IMR-90 (cell line): ENCODE results near the gene SPATA12. TPM values are rescaled to one million over a fixed set of nuclear protein-coding genes. Genes with fewer than 3 reads are reported as not detected.

Experiments used
- ATAC-seq: fragments of 200-7000 bp; cut with Tn5 transposase; 2 replicates; pipeline ENCODE4 v1.9.1; 2020; ENCODE audit warnings: low read depth, mild to moderate bottlenecking, moderate library complexity
- BruUV-seq: library from RNA; stranded (reverse); fragments of 400-500 nt; replicated peaks from 2 replicates; lab custom pipeline; 2021; lab: Mats Ljungman, UMichigan
- CTCF ChIA-PET: fragments of 300-600 bp; formaldehyde crosslinking; extraction: SDS; loops from one replicate; lab custom pipeline; 2021; ENCODE audit warnings: antibody characterized with exemption; lab: Yijun Ruan, JAX
- POLR2A ChIA-PET: fragments of 300-600 bp; sonication (Branson Sonifier 250); formaldehyde crosslinking; loops from one replicate; lab custom pipeline; 2022; ENCODE audit warnings: antibody characterized with exemption; ENCODE audit not compliant: unreplicated experiment; lab: Charles Lee
- DNase-seq: peaks from one replicate; pipeline ENCODE4 v3.0.0; 2013
- H2AFZ ChIP-seq: replicated peaks from 2 replicates; pipeline ENCODE3; 2013; ENCODE audit warnings: low read length, mild to moderate bottlenecking; ENCODE audit not compliant: poor library complexity
- H2AK5ac ChIP-seq: 2 replicates; pipeline ENCODE4 v1.6.1; 2013; ENCODE audit warnings: low read depth, low read length, inconsistent platforms
- H2AK9ac ChIP-seq: replicated peaks from 2 replicates; pipeline ENCODE3; 2013; ENCODE audit warnings: mild to moderate bottlenecking, low read depth, low read length, moderate library complexity; ENCODE audit not compliant: poor library complexity
- H2BK120ac ChIP-seq: 2 replicates; pipeline ENCODE4 v1.6.1; 2013; ENCODE audit warnings: low read depth, low read length, inconsistent platforms
- H2BK15ac ChIP-seq: 3 replicates; pipeline ENCODE4 v1.6.1; 2013; ENCODE audit warnings: low read depth, low read length, inconsistent platforms
- H2BK20ac ChIP-seq: 2 replicates; pipeline ENCODE4 v1.6.1; 2013; ENCODE audit warnings: low read depth, mild to moderate bottlenecking, inconsistent platforms, low read length, moderate library complexity
- H2BK5ac ChIP-seq: 2 replicates; pipeline ENCODE4 v1.6.1; 2013; ENCODE audit warnings: mild to moderate bottlenecking, low read depth, low read length, inconsistent platforms; ENCODE audit not compliant: poor library complexity, severe bottlenecking
- H3K14ac ChIP-seq: replicated peaks from 2 replicates; pipeline ENCODE4 v1.6.1; 2013; ENCODE audit warnings: low read depth, low read length, inconsistent platforms
- H3K18ac ChIP-seq: 2 replicates; pipeline ENCODE4 v1.6.1; 2013; ENCODE audit warnings: low read depth, low read length, control low read depth
- H3K23ac ChIP-seq: 2 replicates; pipeline ENCODE4 v1.6.1; 2013; ENCODE audit warnings: low read depth, low read length, inconsistent platforms
- H3K27ac ChIP-seq: 2 replicates; pipeline ENCODE4 v1.5.1; 2013; ENCODE audit warnings: mild to moderate bottlenecking, control low read depth, low read length; ENCODE audit not compliant: insufficient read depth
- H3K27me3 ChIP-seq: 2 replicates; pipeline ENCODE4 v1.6.1; 2013; ENCODE audit warnings: low read length; ENCODE audit not compliant: control insufficient read depth, insufficient read depth
- H3K36me3 ChIP-seq: 2 replicates; pipeline ENCODE4 v1.6.1; 2013; ENCODE audit warnings: low read length, mixed read lengths; ENCODE audit not compliant: control insufficient read depth, insufficient read depth
- H3K4ac ChIP-seq: 2 replicates; pipeline ENCODE4 v1.6.1; 2013; ENCODE audit warnings: low read depth, low read length, inconsistent platforms
- H3K4me1 ChIP-seq: 2 replicates; pipeline ENCODE4 v1.6.1; 2013; ENCODE audit warnings: low read length, mixed read lengths; ENCODE audit not compliant: control insufficient read depth, insufficient read depth
- H3K4me2 ChIP-seq: 2 replicates; pipeline ENCODE4 v1.6.1; 2013; ENCODE audit warnings: low read depth, mild to moderate bottlenecking, control low read depth, low read length, moderate library complexity
- H3K4me3 ChIP-seq: 2 replicates; pipeline ENCODE4 v1.5.1; 2013; ENCODE audit warnings: low read depth, mild to moderate bottlenecking, control low read depth, low read length, moderate library complexity; ENCODE audit not compliant: insufficient read depth
- H3K56ac ChIP-seq: 2 replicates; pipeline ENCODE4 v1.6.1; 2013; ENCODE audit warnings: low read length, inconsistent platforms; ENCODE audit not compliant: insufficient read depth; ENCODE audit errors: extremely low read depth
- H3K79me1 ChIP-seq, 2 experiments: 2 replicates each; pipeline ENCODE4 v1.6.1; 2013; ENCODE audit warnings: low read length in 2 of 2, inconsistent platforms in 1 of 2, low read depth in 1 of 2
- H3K9ac ChIP-seq: 2 replicates; pipeline ENCODE4 v1.6.1; 2013; ENCODE audit warnings: low read depth, low read length, control low read depth
- H3K9me1 ChIP-seq: 2 replicates; pipeline ENCODE4 v1.6.1; 2013; ENCODE audit warnings: low read length, inconsistent platforms; ENCODE audit not compliant: insufficient read depth
- H3K9me3 ChIP-seq: 2 replicates; pipeline ENCODE4 v1.6.1; 2013; ENCODE audit warnings: low read length; ENCODE audit not compliant: control insufficient read depth, insufficient read depth
- H4K20me1 ChIP-seq: 2 replicates; pipeline ENCODE4 v1.6.1; 2013; ENCODE audit warnings: low read length, inconsistent platforms; ENCODE audit not compliant: insufficient read depth
- H4K5ac ChIP-seq: 2 replicates; pipeline ENCODE4 v1.6.1; 2013; ENCODE audit warnings: mild to moderate bottlenecking, low read depth, low read length, control low read depth
- H4K8ac ChIP-seq, 2 experiments: 2 replicates each; pipeline ENCODE4 v1.6.1; 2013; ENCODE audit warnings: low read depth in 2 of 2, low read length in 2 of 2, control low read depth in 1 of 2, inconsistent platforms in 1 of 2
- H4K91ac ChIP-seq: 2 replicates; pipeline ENCODE4 v1.6.1; 2013; ENCODE audit warnings: low read depth, low read length, inconsistent platforms; ENCODE audit not compliant: insufficient read depth
- BHLHE40 ChIP-seq: fragments of 150-350 bp; IDR thresholded peaks from 2 replicates; pipeline ENCODE4 v1.6.1; 2016; ENCODE audit warnings: mild to moderate bottlenecking, low read depth, low read length
- CEBPB ChIP-seq: IDR thresholded peaks from 2 replicates; pipeline ENCODE4 v1.6.1; 2012; ENCODE audit warnings: low read depth, low read length, improper control_type of control experiment
- MAFK ChIP-seq: IDR thresholded peaks from 2 replicates; pipeline ENCODE4 v1.6.1; 2012; ENCODE audit warnings: low read depth, low read length, improper control_type of control experiment
- MAZ ChIP-seq: IDR thresholded peaks from 2 replicates; pipeline ENCODE4 v1.6.1; 2012; ENCODE audit warnings: low read depth, mild to moderate bottlenecking, low read length, improper control_type of control experiment, moderate library complexity, borderline replicate concordance
- MXI1 ChIP-seq: IDR thresholded peaks from 2 replicates; pipeline ENCODE4 v1.6.1; 2012; ENCODE audit warnings: low read depth, mild to moderate bottlenecking, low read length, moderate library complexity, borderline replicate concordance
- POLR2A ChIP-seq: IDR thresholded peaks from 2 replicates; pipeline ENCODE4 v1.6.1; 2012; ENCODE audit warnings: mild to moderate bottlenecking, low read depth, low read length
- RAD21 ChIP-seq: IDR thresholded peaks from 2 replicates; pipeline ENCODE4 v1.6.1; 2012; ENCODE audit warnings: low read length, improper control_type of control experiment
- RCOR1 ChIP-seq: IDR thresholded peaks from 2 replicates; pipeline ENCODE4 v1.6.1; 2012; ENCODE audit warnings: mild to moderate bottlenecking, low read length, improper control_type of control experiment; ENCODE audit not compliant: insufficient replicate concordance
- RFX5 ChIP-seq: IDR thresholded peaks from 2 replicates; pipeline ENCODE4 v1.8.0; 2012; ENCODE audit warnings: low read depth, mild to moderate bottlenecking, low read length, moderate library complexity
- SMC3 ChIP-seq: fragments of 150-350 bp; IDR thresholded peaks from 2 replicates; pipeline ENCODE4 v1.6.1; 2016; ENCODE audit warnings: low read depth, mild to moderate bottlenecking, antibody characterized with exemption, low read length, moderate library complexity
- WGBS, 2 experiments: methylation state at CpG; one replicate each; pipeline versions ENCODE4 v1.1.5 to v1.1.7; 2013; ENCODE audit warnings: missing lambda C conversion rate in 2 of 2; ENCODE audit not compliant: insufficient read length in 1 of 2; ENCODE audit errors: extremely low coverage in 2 of 2; 5-methylcytosine and 5-hydroxymethylcytosine counted together
- dilution Hi-C: fragments of 300-500 bp; cut with HindIII; formaldehyde crosslinking; loops from one replicate; pipeline ENCODE4 v1.14.3; 2018; ENCODE audit warnings: low sequenced_read_pairs; ENCODE audit not compliant: unreplicated experiment
- in situ Hi-C: fragments of 300-500 bp; cut with MboI; formaldehyde crosslinking; loops from 3 replicates; pipeline ENCODE4 v1.14.3; 2019; ENCODE audit warnings: low sequenced_read_pairs, inconsistent platforms, mixed read lengths
- intact Hi-C: fragments of 100-400 bp; cut with micrococcal nuclease; formaldehyde crosslinking; loops from 2 replicates; pipeline ENCODE4 v1.10.0; 2022
- polyA plus RNA-seq, 3 experiments: library from polyadenylated mRNA; depleted of rRNA; stranded (reverse); fragments of >200 nt; gene quantifications; 2 replicates each; pipeline ENCODE4 v1.2.3, GENCODE V29; 2012; ENCODE audit warnings: low replicate concordance in 1 of 3
- total RNA-seq: library from RNA; depleted of rRNA; stranded (reverse); fragments of >200 nt; gene quantifications from 2 replicates; pipeline ENCODE4 v1.2.3, GENCODE V29; 2012
- TF ChIP-seq, protein P1 (sequence below): fragments of 150-350 bp; IDR thresholded peaks from 2 replicates; pipeline ENCODE4 v1.6.1; 2016; ENCODE audit warnings: low read depth, mild to moderate bottlenecking, low read length, moderate library complexity, borderline replicate concordance
- TF ChIP-seq, protein P2 (sequence below): fragments of 150-350 bp; IDR thresholded peaks from 2 replicates; pipeline ENCODE4 v1.6.1; 2017; ENCODE audit warnings: mild to moderate bottlenecking, antibody characterized with exemption, low read length, low read depth

Gene SPATA12
- total and polyA plus RNA-seq, 2 of the 4 experiments (the other 2 are of a cell fraction), result under 0.01 TPM; not detected in 1

DNA sequence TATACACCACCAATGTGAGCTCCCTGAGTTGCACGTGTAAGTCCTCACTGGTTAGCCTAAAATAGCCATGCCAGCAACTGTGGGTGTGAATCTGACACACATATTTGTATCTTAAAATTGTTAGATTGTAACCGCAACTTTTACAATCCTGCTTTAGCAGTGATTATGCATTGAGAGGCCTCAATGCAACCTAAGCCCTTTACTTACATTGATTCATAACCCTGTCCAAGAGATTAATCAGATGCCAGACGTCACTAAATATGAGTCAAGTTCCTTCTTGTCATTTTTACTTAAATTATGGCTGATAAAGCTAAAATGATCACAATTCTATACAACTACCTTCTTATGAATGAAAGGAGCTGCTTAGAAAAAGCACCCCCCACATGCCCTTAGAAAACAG, 57.8 kb downstream of the SPATA12 start:
- H2AFZ ChIP-seq, result no peak overlapping the region
- in situ Hi-C loops, result no loop called here

More for the DNA sequence above, 57.8 kb downstream of the SPATA12 start:
- Histone ChIP-seq H3K4me3 (no peak overlapping the region), H3K23ac (no peak overlapping the region), H3K56ac (no peak overlapping the region), H3K18ac (no peak overlapping the region), H4K8ac (no peak overlapping the region), H3K4me1 (no peaks in the 10 kb centered on the region), H3K4me2 (no peak overlapping the region), H2BK120ac (no peak overlapping the region), H2AK9ac (no peak overlapping the region), H3K9me1 (no peaks in the 10 kb centered on the region), H3K79me1 (no peaks in the 10 kb centered on the region), H2BK15ac (no peak overlapping the region), H3K14ac (no peak overlapping the region), H3K27ac (no peak overlapping the region), H3K36me3 (no peaks in the 10 kb centered on the region), H3K27me3 (peaks cover 5% of the 10 kb centered on the region; the same call in 1 of the 2 replicates), H4K20me1 (no peaks in the 10 kb centered on the region), H2AK5ac (no peak overlapping the region), H2BK20ac (no peak overlapping the region), H3K4ac (no peak overlapping the region), H2BK5ac (no peak overlapping the region), H3K9me3 (no peaks in the 10 kb centered on the region), H3K9ac (no peak overlapping the region), H4K5ac (no peak overlapping the region), H4K91ac (no peak overlapping the region)
- intact Hi-C loops (no loop called here), dilution Hi-C loops (no loop called here)
- WGBS, 2 experiments, result no CpG with 5 or more reads among the region's 3 CpGs
- no peak for TF ChIP-seq MXI1
- no peak for TF ChIP-seq POLR2A
- no peak for TF ChIP-seq CEBPB
- no peak for TF ChIP-seq BHLHE40
- TF ChIP-seq RCOR1, result no peak
- TF ChIP-seq, protein P1, sequence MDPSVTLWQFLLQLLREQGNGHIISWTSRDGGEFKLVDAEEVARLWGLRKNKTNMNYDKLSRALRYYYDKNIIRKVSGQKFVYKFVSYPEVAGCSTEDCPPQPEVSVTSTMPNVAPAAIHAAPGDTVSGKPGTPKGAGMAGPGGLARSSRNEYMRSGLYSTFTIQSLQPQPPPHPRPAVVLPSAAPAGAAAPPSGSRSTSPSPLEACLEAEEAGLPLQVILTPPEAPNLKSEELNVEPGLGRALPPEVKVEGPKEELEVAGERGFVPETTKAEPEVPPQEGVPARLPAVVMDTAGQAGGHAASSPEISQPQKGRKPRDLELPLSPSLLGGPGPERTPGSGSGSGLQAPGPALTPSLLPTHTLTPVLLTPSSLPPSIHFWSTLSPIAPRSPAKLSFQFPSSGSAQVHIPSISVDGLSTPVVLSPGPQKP, result no peak
- TF ChIP-seq, protein P2, sequence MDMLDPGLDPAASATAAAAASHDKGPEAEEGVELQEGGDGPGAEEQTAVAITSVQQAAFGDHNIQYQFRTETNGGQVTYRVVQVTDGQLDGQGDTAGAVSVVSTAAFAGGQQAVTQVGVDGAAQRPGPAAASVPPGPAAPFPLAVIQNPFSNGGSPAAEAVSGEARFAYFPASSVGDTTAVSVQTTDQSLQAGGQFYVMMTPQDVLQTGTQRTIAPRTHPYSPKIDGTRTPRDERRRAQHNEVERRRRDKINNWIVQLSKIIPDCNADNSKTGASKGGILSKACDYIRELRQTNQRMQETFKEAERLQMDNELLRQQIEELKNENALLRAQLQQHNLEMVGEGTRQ, result no peak
- no peak for TF ChIP-seq MAZ
- TF ChIP-seq SMC3, result no peak
- TF ChIP-seq RFX5, result no peak
- no peak for TF ChIP-seq MAFK
- TF ChIP-seq RAD21, result no peak
- DNase-seq (no peak), ATAC-seq (no peak)
- no TSS peak for BruUV-seq
- POLR2A ChIA-PET, result no interaction called here
- CTCF ChIA-PET, result no interaction called here
